Natural killer cell (primary cell): Measurements from ENCODE around the gene IL17C. TPM values are rescaled to one million over a fixed set of nuclear protein-coding genes. Genes with fewer than 3 reads are reported as not detected.
A peak's percentile ranks its signal among the peaks of the same experiment; 100 is the strongest.

Experiments
- ATAC-seq, 3 donors: fragments of 150-1000 bp in 2 of 3; fragments of 200-7000 bp in 1 of 3; cut with Tn5 transposase; 1 replicate in 1 of 3; 2 replicates in 2 of 3; pipeline ENCODE4 v1.10.0; 2021; ENCODE audit warnings: mild to moderate bottlenecking in 2 of 3, moderate library complexity in 2 of 3
- DNase-seq, 2 donors: peaks; one replicate each; pipeline versions ENCODE4 v3.0.0 to v3.0.0-alpha.2; 2013 to 2021; ENCODE audit warnings: mixed read lengths in 1 of 2
- H3K27ac ChIP-seq: one replicate; pipeline ENCODE4 v1.5.1; 2013; ENCODE audit warnings: mild to moderate bottlenecking, low read length
- H3K27me3 ChIP-seq: one replicate; pipeline ENCODE4 v1.6.1; 2013; ENCODE audit warnings: low read length; ENCODE audit not compliant: control insufficient read depth, insufficient read depth
- H3K36me3 ChIP-seq: one replicate; pipeline ENCODE4 v1.6.1; 2013; ENCODE audit warnings: low read length; ENCODE audit not compliant: control insufficient read depth, insufficient read depth
- H3K4me1 ChIP-seq: one replicate; pipeline ENCODE4 v1.6.1; 2013; ENCODE audit warnings: low read length; ENCODE audit not compliant: control insufficient read depth, insufficient read depth
- H3K4me3 ChIP-seq: one replicate; pipeline ENCODE4 v1.5.1; 2013; ENCODE audit warnings: low read length
- H3K9me3 ChIP-seq: one replicate; pipeline ENCODE4 v1.6.1; 2013; ENCODE audit warnings: low read length; ENCODE audit not compliant: control insufficient read depth, insufficient read depth
- H3K27ac Mint-ChIP-seq, 2 donors: one replicate each; pipeline ENCODE4 v1.8.0; 2022; ENCODE audit warnings: mild to moderate bottlenecking in 2 of 2, mixed read lengths in 2 of 2, moderate library complexity in 1 of 2
- H3K27me3 Mint-ChIP-seq, 2 donors: one replicate each; pipeline ENCODE4 v1.8.0; 2022; ENCODE audit warnings: low read depth in 2 of 2, mixed read lengths in 2 of 2
- H3K36me3 Mint-ChIP-seq: one replicate; pipeline ENCODE4 v1.8.0; 2022; ENCODE audit warnings: mixed read lengths
- H3K4me1 Mint-ChIP-seq, 2 donors: one replicate each; pipeline ENCODE4 v1.8.0; 2022; ENCODE audit warnings: mixed read lengths in 2 of 2
- H3K4me3 Mint-ChIP-seq: one replicate; pipeline ENCODE4 v1.8.0; 2022; ENCODE audit warnings: mild to moderate bottlenecking, moderate library complexity, mixed read lengths
- H3K9me3 Mint-ChIP-seq, 2 donors: one replicate each; pipeline ENCODE4 v1.8.0; 2022; ENCODE audit warnings: mixed read lengths in 2 of 2
- WGBS: methylation state at CpG from one replicate; pipeline ENCODE4 v1.1.7; 2013; ENCODE audit warnings: missing lambda C conversion rate; ENCODE audit not compliant: insufficient coverage; 5-methylcytosine and 5-hydroxymethylcytosine counted together
- intact Hi-C: fragments of 100-400 bp; cut with micrococcal nuclease; formaldehyde crosslinking; loops from one replicate; pipeline ENCODE4 v1.14.2; 2022
- total RNA-seq, 4 donors: library from RNA; stranded (reverse); fragments of 120-200 nt in 1 of 4; gene quantifications; one replicate each; pipeline versions ENCODE4 v1.2.3 to v1.2.4, GENCODE V29; 2013 to 2022
- TF ChIP-seq, protein P1 (sequence below): fragments of 200-600 bp; IDR thresholded peaks from one replicate; pipeline ENCODE4 v1.8.0; 2022; ENCODE audit warnings: antibody characterized with exemption

The IL17C gene, protein sequence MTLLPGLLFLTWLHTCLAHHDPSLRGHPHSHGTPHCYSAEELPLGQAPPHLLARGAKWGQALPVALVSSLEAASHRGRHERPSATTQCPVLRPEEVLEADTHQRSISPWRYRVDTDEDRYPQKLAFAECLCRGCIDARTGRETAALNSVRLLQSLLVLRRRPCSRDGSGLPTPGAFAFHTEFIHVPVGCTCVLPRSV
- 1 to 10 TPM in 2 of 3 donors, under 1 TPM in 1; 0.61 to 3.0 (median 1.2) TPM for total RNA-seq
- total RNA-seq (2013) = 0.47 TPM

DNA sequence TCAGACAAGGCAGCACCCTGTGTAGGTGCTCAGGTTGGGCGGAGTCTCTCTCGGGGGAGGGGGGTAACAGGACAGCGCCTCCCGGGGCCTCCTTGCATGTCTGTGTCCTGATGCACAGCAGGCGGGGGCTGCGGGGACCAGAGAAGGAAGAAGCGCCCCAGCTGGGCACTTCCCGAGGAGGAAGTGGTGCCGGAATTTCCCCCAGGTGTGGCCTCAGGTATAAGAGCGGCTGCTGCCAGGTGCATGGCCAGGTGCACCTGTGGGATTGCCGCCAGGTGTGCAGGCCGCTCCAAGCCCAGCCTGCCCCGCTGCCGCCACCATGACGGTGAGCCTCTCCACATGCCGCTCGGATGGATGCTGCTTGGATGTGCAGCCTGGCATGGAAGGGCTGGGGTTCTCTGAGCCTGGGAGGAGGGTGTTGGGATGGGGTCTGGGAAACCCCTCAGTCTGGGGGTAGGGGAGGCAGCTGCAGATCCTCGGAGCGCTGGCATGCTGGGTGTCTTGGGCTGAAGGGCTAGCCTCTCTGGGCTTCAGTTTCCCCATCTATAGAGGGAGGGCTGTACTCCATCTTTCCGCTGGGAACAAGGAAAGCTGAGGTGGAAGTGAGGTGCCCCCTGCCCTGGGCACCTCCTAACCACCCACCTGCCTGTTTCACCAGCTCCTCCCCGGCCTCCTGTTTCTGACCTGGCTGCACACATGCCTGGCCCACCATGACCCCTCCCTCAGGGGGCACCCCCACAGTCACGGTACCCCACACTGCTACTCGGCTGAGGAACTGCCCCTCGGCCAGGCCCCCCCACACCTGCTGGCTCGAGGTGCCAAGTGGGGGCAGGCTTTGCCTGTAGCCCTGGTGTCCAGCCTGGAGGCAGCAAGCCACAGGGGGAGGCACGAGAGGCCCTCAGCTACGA is at the start of gene IL17C:
TSS of gene IL17C (plus strand) at position 250 of the 908 bp plus-strand sequence. CDS start at position 320, 70 bp downstream.
- WGBS = 40% methylated on average over 27 of the region's 27 CpGs
- no peak within 1 kb of the TSS for H3K4me3 ChIP-seq
- DNase-seq = peak in 1 of 2 donors; percentile 59
- peaks cover 88% of the 10 kb centered on the region for H3K4me1 ChIP-seq
- H3K27me3 ChIP-seq = no peaks in the 10 kb centered on the region
- Mint-ChIP-seq H3K4me3 (peak within 1 kb of the TSS; percentile 73), H3K27ac (peak within 1 kb of the TSS; percentile 90 to 96), H3K9me3 (peaks cover 0 to 3% of the 10 kb centered on the region in 2 donors), H3K27me3 (peaks cover 0 to 3% of the 10 kb centered on the region in 2 donors), H3K4me1 (peaks cover 29 to 64% of the 10 kb centered on the region in 2 donors), H3K36me3 (no peaks in the 10 kb centered on the region)
- intact Hi-C loops = loop anchor here (5.0 to 10.0 kb wide), 4 partner anchors 49 to 181 kb away; partner anchors contain the start of genes SNAI3 and ZC3H18
- ATAC-seq = no peak
- TF ChIP-seq, protein P1, sequence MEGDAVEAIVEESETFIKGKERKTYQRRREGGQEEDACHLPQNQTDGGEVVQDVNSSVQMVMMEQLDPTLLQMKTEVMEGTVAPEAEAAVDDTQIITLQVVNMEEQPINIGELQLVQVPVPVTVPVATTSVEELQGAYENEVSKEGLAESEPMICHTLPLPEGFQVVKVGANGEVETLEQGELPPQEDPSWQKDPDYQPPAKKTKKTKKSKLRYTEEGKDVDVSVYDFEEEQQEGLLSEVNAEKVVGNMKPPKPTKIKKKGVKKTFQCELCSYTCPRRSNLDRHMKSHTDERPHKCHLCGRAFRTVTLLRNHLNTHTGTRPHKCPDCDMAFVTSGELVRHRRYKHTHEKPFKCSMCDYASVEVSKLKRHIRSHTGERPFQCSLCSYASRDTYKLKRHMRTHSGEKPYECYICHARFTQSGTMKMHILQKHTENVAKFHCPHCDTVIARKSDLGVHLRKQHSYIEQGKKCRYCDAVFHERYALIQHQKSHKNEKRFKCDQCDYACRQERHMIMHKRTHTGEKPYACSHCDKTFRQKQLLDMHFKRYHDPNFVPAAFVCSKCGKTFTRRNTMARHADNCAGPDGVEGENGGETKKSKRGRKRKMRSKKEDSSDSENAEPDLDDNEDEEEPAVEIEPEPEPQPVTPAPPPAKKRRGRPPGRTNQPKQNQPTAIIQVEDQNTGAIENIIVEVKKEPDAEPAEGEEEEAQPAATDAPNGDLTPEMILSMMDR = no peak
- H3K27ac ChIP-seq = peak within 1 kb of the TSS; percentile 88
- peaks cover 10% of the 10 kb centered on the region for H3K36me3 ChIP-seq
- peaks cover 10% of the 10 kb centered on the region for H3K9me3 ChIP-seq

DNA sequence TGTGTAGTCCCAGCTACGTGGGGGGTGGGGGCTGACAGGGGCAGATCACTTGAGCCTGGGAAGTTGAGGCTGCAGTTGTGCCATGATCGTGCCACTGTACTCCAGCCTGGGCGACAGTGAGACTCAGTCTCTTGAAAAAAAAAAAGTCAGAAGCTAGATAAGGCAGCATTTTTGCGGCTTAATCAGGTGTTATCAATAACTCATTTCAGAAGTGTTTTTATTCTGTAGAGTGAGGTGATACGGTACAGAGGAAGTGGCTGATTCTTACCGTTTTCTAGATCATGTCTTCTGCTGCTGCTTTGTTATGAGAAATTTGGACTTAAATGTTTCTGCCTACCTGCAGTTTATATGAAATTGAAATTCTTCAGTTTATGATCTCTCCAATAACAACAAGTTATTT is 49.6 kb upstream of the IL17C start:
- ATAC-seq (no peak), DNase-seq (peak in 1 of 2 donors; percentile 18)
- no peaks in the 10 kb centered on the region for H3K27me3 Mint-ChIP-seq
- Histone ChIP-seq H3K4me1 (no peaks in the 10 kb centered on the region), H3K36me3 (peaks cover 39% of the 10 kb centered on the region), H3K27me3 (no peaks in the 10 kb centered on the region), H3K27ac (no peak overlapping the region), H3K4me3 (no peak overlapping the region), H3K9me3 (no peaks in the 10 kb centered on the region)
- peaks cover 10% of the 10 kb centered on the region for H3K36me3 Mint-ChIP-seq
- intact Hi-C loops = no loop called here
- H3K9me3 Mint-ChIP-seq = no peaks in the 10 kb centered on the region
- TF ChIP-seq, protein P1 = no peak
- WGBS = 84% methylated on average over 6 of the region's 6 CpGs
- no peak overlapping the region for H3K4me3 Mint-ChIP-seq
- peak overlapping the region; percentile 6 to 73 for H3K27ac Mint-ChIP-seq
- peaks cover 27 to 32% of the 10 kb centered on the region in 2 donors for H3K4me1 Mint-ChIP-seq

GRCh38 chr16:88589441-88589840 is 48.9 kb upstream of the IL17C start:
- Mint-ChIP-seq H3K9me3 (no peaks in the 10 kb centered on the region), H3K4me1 (peaks cover 26 to 32% of the 10 kb centered on the region in 2 donors), H3K27me3 (no peaks in the 10 kb centered on the region), H3K4me3 (no peak overlapping the region), H3K36me3 (peaks cover 10% of the 10 kb centered on the region), H3K27ac (peak overlapping the region; percentile 6 to 73)
- H3K4me3 ChIP-seq = no peak overlapping the region
- TF ChIP-seq, protein P1 = no peak
- H3K9me3 ChIP-seq = no peaks in the 10 kb centered on the region
- intact Hi-C loops = no loop called here
- no peak for DNase-seq
- no peak for ATAC-seq
- H3K4me1 ChIP-seq = no peaks in the 10 kb centered on the region
- 93% methylated on average over 11 of the region's 11 CpGs for WGBS
- no peak overlapping the region for H3K27ac ChIP-seq
- no peaks in the 10 kb centered on the region for H3K27me3 ChIP-seq
- peaks cover 42% of the 10 kb centered on the region for H3K36me3 ChIP-seq
